Hematopoietic multipotent progenitor cell (in vitro differentiated cells): Measurements from ENCODE around the gene BMP7. TPM values are rescaled to one million over a fixed set of nuclear protein-coding genes. Genes with fewer than 3 reads are reported as not detected.
"Not testable (repeated sequence)": the region's sequence is repeated elsewhere in the genome, so short reads cannot be mapped to it uniquely, and the experiment has no call there.

Experiments
- DNase-seq, 3 donors: peaks; one replicate each; pipeline ENCODE4 v3.0.0-alpha.2; 2011 to 2015; ENCODE audit warnings: low read depth in 2 of 3, low spot score in 2 of 3
- total RNA-seq: library from RNA; depleted of rRNA; stranded (reverse); fragments of >200 nt; gene quantifications from one replicate; pipeline ENCODE4 v1.2.3, GENCODE V29; 2012

The BMP7 gene
- total RNA-seq, 1 donor = not detected

DNA sequence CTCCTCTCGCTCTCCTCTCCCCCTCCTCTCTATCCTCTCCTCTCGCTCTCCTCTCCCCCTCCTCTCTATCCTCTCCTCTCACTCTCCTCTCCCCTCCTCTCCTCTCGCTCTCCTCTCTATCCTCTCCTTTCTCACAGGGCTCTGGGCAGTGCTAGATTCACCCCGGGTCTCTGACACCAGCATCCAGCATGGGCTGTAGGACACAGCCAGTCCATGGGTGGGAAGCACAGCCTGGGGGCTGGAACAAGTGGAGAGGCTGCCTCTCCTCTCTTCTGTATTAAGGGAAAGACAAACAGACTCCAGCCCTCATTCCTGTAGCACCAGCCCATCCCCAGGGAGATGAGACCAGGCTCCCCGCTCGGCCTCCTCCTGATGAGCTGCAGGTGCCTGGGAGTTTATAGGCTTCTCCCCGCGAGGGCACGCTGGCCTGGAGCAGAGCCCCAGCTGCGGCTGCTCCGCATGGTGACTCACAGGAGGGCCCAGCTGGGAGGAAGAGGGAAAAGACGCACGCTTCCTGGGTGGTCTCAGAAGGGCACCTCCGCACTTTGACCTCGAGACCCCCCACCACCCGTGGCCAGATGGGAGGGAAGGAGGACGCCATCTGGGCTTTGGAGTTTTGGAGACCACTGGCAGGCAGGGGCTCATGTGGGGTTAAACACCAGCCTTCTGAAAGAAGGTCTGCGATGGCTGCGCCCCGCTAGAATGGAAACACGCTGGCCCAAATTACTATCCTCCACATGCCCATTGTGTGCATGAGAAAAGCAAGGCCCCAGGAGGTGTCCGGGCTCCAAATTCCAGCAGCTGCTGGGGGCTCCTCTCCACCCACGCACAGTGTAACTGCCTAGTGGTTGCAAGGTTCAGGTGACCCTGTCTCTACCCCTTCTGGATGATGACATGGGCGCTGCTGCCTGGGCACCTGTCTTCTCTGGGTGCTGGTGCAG is 68.0 kb downstream of the BMP7 start:
- no peak for DNase-seq

DNA sequence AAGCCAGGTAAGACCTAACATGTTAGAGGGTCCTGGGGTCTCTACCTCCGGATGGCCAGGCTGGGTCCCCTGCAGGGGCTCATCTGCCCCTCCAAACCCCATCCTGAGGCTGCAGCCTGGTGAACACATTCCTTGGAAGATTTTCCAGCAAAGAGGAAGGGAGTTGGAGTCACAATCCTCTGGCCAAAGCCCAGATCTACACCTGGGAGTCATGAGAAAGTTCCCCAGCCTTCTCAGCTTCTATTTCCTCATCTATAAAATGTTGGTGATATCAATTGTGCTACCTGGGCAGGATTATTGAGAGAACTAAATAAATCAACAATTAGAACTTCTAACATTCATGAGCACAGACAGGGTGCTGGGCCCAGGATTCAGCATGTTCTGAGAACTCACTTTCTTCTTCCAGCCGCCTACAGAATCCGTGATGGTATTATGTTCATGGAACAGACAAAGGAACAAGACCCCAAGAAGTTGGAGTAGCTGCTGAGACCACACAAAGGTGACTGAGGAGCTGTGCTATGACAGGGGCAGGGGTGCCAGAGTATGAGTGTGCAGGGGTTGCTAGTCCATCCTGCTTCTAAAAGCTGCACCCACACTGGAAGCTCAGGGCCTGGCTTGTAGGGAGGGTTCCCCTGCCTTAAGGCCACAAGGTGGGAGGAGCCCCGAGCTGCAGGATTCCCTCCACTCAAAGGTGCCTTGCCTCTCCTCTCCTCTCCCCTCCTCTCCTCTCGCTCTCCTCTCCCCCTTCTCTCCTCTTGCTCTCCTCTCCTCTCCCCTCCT is 68.9 kb downstream of the BMP7 start:
- no peak for DNase-seq

DNA sequence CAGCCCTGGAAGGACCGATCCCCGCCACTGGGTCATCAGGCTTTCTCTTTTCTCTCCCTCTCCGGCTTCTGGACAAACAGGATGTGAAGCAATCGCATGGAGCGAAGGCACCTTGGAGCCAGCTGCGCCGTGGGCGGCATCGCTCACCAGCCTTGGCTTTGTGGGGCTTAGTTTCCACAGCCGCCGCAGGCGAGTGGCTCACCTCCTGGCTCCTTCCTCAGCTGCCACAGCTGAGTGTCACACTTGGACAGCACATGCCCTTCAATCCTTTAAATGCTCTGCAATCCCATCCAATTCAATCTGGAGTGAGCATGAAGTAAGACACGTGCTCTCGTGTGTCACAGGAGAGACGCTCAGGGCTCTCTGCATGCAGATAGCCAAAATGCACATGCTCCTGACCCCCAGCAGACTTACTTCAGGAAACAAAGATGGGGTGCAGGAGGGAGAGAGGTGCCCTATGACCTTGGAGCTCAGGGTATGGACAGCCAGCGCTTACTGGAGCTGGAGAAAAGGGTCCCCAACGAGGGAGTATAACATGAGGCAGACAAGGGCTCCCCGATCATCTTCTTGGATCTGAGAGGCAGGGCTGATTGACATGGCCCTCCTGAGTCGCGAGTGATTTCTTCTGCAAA is 70.9 kb downstream of the BMP7 start:
- DNase-seq = no peak

DNA sequence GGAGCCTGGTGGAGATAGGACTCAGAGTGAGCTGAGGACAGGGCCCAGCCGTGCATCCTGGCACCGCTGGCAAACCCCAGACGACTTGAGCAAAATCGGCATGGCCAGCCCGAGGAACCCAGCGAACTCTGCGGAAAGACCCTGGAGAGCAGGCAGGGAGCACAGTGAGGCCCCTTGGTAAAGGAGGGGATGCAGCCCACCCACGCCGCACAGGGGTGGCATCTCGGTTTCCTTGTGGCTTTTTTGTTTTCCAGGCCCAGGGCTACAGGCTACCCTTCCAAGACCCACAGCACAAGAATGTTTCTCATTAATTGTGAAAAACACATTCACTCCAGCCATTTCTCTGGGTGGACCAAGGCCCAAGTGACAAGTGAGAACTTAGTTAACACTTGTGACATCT is 71.4 kb downstream of the BMP7 start:
- no peak for DNase-seq

DNA sequence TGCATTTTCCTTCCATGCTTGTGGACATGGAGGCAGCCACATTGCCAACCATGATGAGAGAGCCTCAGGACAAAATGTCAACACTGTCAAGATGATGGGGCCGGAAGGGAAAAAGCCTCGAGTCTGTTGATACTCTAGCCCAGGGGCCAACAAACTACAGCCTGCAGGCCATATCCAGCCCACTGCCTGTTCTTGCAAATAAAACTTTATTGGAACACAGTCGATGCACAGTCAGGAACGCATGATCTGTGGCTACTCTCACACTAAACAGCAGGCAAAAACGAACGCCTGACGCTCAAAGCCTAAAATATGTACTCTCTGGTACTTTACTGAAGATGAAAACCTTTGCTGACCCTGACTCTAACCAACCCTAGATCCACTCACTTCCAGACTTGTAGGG is 72.3 kb downstream of the BMP7 start:
- DNase-seq = no peak

DNA sequence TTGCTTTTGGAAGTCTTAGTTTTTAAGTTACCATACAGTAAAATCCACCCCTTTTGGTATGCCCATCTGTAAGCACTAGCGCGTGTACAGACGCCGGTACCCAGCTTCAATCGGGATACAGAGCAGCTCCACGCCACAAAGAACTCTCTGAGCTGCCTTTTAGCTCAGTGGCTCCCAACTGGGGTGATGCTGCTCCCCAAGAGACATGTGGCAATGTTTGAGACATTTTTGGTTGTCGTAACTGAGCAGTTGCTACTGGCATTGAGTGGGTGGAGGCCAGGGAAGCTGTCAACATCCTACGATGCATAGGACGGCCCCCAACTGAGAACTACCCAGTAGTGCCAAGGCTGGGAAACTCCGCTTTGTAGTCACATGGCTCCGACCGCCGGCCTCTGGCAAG is 73.3 kb downstream of the BMP7 start:
- no peak for DNase-seq

DNA sequence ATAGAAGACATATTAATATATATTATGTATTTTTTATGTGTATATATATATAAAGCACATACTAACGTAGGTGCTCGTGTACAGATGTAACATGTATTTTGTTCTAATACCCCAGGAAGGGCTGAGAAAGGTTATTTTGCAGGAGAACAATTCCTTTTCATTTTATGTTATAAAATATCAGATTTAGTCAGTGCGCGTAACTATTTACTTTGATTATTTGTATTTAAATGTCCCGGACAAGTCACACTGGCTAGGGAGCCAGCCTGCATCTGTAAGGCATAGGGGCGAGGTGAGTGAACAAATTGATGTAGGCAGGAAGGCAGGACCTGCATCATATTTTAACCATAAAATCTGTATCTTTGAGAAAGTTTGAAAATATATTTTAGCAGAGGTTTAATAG is 74.1 kb downstream of the BMP7 start:
- DNase-seq = no peak

DNA sequence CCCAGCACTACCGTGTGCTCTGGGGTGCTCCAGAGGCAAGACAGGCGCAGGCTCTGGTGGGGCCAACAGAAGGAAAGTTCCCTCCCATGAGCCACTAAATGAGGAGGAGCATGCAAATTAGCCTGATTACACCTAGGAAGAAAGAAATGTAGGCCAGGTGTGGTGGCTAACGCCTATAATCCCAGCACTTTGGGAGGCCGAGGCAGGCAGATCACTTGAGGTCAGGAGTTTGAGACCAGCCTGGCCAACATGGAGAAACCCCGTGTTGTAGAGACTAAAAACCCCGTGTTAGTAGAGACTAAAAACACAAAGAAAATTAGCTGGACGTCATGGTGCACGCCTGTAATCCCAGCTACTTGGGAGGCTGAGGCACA is 75.2 kb downstream of the BMP7 start:
- DNase-seq = not testable (repeated sequence)

DNA sequence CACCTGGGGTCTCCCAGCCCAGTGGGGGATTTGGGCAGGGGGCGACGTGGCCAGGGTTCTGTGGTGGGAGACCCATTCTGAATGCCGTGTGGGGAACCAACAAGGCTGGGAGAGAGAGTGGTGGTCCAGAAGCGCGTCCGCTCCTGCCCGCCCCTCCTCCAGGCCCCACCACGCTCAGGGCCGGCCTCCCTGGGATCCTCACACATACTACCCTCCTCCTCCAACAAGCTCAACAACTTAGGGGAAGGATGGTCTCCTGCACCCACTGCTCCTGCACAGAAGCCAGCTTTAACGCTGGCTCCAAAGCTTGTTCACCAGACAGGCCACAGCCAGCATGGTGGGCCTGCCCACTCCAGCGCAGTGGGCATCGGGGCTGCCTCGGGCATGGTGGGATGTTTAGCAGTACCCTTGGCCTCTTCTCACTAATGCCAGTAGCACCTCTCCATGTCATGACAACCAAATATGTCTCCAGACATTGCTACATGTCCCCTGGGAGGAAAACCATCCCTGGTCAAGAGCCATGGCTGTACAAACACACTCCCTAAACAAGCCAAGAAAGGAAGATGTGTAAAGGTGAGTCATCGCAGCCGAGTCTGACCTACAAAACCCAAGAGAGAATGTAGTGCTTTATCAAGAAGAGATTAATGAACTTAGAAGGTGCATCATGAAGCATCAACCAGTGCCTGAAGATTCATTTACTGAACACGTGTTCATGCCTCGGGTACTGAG is 75.7 kb downstream of the BMP7 start:
- no peak for DNase-seq

DNA sequence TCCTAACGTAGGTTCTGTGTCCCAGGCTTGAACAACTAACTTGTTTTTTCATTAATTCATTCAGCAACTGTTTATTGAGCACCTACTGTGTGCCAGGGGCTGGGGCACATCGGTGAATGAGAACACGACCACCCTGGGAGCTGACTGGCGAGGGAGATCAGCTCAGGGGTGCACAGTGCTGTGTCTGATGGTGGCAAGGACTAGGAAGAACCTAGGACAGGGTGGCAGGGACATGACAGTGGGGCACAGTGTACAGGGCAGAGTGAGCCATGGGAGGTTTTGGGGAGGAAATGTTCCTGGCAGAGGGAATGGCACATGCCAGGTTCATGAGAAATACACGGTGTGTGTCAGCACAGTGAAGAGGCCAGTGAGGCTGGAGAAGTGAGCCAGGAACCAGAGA is 76.7 kb downstream of the BMP7 start:
- DNase-seq = no peak

DNA sequence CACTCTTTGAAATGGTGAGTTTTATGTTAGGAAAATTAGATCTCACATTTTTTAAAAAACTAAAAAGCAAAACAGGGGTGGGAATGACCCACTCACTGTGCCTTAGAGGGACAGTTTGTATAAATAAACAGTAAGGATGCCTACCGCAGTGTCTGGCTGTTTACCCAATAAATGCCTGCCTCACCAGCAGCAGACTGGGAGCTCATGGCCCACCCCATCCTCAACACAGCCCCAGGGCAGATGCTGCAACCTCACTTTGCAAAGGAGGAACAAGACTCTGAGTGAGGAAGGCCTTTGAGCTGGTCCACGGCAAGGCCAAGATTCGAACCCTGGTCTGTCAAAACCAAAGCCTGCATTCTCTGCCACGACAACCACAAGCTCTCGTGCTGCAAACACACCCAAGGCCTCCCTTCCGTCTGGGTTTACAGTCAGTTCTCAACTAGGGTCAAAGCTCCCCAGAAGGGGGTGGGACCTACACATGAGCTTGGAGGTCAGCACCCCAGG is 77.8 kb downstream of the BMP7 start:
- no peak for DNase-seq

DNA sequence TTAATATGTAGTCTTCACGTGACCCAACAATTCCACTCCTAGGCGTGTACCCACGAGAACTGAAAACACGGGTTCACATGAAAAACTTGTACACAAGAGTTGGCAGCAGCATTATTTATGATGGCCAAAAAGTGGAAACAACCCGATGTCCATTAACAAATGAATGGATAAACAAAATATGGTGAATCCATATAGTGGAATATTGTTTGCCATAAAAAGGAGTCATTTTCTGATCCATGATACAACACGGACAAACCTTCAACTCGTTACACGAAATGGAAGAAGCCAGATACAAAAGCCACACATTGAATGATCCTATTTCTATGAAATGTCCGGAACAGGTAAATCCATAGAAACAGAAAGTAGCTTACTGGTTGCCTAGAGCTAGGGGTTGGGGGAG is 78.4 kb downstream of the BMP7 start:
- no peak for DNase-seq

DNA sequence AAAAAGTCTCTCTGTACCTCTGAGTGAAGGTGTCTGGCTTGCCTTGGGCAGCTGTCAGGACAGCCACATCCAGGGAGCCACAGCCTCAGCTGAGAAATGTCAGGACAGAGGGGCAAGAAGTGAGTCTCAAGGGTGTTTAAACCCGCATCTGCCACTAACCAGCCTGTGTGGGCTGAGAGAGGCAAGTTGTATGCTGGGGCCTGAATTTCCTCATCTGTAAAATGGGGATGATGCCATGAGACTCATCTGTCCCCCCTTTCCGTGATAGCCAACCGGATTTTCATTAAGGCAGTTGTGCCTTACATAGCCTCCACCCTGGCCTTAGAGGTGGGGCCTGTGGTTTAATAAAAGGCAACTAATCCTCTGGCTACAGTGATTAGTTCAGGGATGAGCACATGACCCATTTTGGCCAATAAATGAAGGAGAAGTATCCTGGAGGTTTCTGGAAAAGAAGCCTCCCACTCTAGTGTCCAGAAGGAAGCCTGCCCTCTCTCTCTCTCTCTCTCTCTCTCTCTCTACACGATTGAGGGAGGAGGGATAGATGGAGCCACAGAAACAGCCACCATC is 79.3 kb downstream of the BMP7 start:
- DNase-seq = no peak

DNA sequence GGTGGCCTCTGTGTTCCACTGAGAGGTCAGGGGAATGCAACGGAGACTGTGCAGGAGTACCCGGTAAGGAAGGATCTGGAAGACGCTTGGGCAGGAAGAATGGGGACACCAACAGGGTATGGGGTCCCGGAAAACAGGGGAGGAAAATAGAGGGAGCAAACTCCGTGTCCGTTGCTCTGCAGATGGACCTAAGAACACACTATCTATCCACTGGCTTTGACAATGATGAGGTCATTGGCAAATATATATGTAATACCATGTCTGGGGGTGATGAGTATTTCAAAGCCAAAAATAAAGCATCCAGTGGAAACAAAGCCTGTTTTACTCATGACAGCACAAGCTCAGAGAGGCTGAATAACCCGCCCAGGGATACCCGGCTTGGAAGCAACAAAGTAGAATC is 80.2 kb downstream of the BMP7 start:
- no peak for DNase-seq

DNA sequence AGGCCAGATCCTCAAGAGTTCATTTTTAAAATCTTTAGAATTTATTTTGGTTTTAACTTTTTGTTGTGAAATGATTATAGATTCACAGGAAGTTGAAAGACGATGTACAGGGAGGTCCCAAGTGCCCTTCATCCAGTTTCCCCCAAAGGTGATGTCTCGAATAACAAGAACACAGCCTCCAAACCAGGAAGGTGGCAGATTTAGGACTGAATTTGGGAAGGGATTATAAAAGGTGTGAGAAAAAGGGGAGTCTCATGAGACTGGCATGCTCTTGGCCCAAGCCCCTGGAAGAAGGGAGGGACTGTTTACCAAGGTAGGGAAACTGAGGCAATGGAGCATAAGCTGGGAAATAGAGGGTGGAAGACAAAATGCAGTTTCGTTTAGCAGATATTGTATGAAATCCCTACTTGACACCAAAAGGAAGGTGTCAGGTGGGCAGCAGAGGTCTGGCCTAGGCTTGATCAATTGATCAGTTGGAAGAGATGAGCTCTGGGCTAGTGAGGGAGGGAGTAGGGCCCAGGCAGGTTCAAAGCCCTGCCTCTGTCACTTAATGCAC is 81.2 kb downstream of the BMP7 start:
- DNase-seq = no peak

DNA sequence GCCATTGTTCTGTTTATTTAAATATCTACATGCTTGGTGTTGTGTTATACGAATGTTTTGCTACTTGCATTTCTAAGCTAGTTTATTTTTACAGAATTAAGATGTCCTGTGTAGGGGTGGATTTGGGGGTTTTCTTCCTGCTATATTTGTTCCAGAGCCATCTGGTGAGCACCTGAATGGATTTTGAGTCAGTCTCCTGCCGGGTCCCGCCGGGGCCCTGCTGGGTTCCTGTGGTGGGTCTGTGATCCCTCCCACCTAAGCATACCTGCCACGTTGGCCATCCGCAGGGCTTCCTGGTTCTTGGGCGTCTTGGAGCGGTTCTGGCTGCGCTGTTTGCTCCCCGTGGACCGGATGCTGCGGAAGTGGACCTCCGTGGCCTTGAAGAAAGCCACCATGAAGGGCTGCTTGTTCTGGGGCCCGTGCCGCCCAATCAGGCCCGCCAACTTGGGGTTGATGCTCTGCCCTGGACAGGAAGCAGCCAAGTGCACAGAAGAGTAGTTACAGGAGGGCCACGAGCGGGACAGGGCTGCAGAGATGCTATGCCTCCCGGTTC is 82.9 kb downstream of the BMP7 start:
- no peak for DNase-seq

DNA sequence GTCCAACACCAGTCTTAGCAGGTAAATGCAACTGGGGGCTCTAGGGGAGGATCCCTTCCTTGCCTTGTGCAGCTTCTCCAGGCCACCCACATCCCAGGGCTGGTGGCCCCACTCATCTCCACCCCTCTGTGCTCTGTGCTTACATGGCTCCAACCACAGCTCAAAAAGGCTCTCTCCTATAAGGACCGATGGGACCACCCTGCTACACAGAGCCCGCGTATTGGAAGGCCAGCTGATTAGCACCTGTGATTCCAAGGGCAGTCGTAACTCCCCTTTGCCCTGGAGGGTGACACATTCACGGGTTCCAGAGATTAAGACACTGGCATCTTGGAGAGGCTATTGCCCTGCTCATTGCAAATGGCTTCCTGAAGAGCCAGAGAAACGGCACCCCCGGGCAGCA is 84.8 kb downstream of the BMP7 start:
- DNase-seq = no peak

DNA sequence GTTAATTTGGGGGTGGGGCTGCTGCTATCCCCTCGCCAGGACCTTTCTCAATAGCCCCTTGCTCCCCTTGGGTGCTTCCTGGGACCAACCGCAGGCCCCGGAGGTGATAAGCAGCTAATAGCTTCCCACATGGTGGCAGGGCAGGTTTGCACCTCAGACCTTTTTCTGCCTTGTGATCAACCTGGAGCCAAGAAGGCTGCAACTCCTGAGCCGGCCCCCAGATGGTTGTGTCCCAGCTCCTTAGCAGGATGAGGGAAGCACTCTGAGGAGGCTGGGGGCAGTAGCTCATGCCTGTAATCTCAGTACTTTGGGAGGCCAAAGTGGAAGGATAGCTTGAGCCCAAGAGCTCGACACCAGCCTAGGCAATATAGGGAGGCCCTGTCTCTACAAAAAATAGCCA is 85.5 kb downstream of the BMP7 start:
- DNase-seq = no peak

DNA sequence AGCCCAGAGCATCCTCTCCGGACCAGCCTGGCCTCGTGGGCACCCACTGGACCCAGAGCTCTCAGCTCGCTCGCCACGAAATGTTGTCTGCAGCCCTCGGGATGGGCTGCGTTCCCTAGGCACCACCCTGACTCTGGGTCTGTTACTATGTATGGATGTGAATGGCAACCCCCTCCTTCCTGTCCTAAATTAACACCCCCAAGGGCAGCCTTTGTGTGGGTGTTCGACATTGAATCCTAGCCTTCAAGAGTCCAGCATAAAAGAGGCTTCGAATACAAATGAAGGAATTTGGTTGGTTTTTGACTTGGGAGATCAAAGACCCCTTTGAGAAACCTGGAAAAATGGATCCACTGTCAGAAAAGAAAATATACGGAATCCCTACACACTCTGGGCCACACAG is 86.1 kb downstream of the BMP7 start:
- no peak for DNase-seq

DNA sequence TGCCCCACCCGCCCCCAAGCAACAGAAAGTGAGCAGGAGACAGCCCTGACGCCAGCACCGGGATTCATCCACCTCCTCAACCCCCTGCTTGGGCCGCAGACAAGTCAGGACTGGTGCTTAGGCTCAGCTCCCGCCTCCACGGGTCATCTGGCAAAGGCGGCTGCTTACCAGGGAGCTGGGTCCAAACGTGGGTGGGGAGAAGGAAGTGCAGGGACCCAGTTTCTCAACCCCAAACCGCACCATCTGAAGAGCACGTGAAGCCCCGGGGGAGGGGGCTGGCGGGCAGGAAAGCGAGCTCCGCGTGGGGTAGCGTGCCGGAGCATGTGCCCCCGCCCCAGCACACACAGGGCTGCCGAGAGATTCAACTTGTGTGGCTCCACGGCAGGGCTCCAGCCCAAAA is 87.2 kb downstream of the BMP7 start:
- DNase-seq = no peak
